HTR-8/SVneo (cell line): ENCODE measurements around the gene PAF1.
"Not testable (repeated sequence)": the region's sequence is repeated elsewhere in the genome, so short reads cannot be mapped to it uniquely, and the experiment has no call there.

Experiments
- DNase-seq: peaks from one replicate; pipeline ENCODE4 v3.0.0; 2011; ENCODE audit warnings: low spot score, mixed read lengths; ENCODE audit not compliant: insufficient read length
- FAIRE-seq: peaks from 2 replicates; lab custom pipeline; 2011; peaks lifted over from hg19 to GRCh38; lab: Jason Lieb, UNC

PAF1 gene

DNA sequence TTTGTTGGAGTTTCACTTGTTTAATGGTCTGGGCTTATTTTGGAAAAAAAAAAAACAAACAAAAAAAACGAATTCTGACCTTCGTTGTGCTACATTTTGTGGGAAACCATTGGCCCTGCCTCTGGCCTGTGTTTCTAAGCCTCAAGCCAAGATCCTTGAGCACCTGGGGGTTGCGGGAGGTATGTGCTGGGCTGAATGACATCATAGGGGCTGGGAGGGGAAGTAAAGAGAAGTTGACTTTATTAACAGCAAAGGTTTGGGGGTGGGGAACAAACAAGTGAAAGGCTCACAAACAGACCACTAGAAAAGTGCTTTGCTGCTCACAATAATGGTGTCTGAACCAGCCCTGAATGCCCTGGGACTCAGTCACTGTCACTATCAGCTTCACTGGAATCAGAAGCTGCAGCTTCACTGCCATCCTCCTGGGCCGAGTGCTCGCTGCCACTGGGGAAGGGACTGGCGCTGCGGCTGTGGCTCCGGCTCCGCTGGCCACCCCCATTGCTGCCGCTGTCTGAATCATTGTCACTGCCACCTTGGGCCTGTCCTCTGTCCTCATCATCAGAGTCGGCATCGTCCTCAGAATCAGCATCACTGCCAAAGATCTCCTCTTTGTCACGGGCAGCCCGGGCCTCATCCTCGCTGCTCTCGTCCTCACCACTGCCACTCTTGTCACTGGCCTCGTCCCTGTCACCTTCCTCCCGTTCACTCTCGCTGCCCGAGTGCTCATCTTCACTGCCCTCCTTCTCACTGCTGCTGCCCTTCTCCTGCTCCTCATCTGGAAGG lies 5.1 kb downstream of the PAF1 start:
- FAIRE-seq (no peak), DNase-seq (no peak)

DNA sequence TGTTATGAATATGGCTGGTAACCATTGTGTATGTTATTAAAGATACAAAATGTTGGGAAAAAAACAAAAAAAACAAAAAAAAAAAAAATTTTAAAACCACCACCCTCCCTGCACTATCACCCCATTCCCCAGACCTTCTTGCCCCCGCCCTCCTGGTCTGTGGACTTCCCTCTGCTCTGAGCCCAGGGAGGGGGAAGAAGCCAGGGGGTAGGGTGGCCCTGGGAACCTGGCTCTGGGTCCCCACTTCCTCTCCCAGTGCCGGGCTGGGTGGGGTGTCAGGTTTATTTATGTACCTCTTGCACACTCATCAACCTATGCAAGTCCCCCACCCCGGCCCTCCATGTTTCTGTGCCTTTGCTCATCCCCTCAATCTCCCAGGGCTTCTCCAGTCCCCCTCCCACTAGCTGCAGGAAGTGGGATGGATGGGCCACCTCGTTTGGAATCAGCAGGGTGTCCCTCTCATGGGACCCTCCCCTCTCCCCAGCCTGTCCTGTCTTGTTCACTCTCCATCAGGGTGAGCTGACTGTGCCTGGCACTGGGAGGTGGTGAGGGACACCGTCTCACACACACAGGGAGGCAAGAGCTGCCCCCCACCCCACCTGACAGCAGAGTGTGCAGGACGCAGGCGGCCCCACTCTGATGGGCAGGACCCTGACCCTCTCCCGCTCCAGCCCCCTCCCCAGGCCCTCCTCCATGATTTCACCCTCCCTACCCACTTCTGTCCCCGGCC lies 5.9 kb downstream of the PAF1 start:
- DNase-seq = no peak
- peak; percentile 23 for FAIRE-seq

DNA sequence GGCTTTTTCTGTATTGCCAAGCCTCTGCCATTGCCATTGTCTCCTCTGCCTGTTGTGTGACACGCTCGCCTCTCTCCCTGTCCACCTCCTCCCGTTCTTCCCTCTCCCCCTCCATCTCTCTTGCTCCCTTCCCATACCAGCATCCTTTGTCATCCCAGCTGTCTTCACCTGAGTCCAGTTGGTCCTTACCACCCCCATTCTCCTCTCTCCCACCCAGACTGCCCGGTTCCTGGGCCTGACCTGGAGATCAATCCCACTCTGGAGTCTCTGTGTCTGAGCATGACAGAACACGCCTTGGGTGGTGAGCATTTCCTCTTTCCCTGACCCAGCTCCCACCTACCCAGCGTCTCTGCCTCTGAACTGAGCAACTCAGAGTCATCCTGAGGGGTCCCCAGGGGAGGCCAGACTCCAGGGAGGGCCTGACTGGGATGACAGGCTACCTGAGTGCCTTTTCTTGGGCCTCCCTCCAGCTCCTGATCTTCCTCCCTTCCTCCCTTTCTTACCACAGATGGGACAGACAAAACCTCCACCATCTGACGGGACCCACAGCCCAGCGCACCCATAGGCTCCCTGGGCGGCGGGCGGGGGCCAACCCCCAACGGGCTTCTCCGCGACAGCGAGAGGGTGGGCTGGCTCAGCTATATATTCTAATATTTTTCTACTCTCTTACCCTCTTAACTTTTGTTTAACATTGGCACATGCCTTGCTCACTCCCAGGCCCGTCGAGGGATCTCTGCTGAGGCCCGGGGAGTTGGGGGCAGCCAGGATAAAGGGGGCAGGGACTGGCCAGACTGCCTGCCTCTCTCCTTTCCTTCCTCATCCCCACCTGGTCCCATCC lies 7.7 kb downstream of the PAF1 start:
- no peak for DNase-seq
- no peak for FAIRE-seq

DNA sequence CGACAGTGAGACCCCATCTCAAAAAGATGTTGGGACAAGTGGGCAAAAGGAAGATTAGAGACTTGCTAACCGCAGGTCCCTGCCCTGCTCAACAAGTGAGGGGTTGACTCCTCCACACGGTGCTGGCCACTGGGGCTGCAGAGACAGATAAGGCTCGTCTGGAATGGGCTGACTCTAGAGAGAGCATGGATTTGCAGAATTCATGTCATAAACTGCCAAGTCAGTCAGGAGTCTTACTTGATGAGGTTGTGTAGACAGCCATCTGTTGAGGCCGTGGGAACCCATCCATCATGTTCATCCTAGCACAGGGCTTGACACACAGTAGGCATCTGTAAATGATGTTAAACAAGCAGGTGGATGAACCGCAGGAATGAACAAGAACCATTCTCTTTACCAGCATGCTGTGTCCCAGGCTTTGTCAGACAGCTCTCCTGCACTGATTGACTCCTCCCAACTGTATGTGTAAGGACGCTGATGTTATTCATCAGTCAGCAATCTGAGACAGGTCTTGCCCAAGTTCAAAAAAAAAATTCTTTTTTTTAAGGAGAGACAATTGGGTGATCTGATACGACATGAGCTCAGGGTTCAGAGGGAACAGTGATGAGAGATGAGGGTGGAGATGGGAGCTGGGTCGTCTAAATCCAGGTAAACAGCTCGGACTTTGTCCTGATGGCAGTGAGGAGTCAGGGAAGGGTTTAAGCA lies 8.8 kb downstream of the PAF1 start:
- DNase-seq (no peak), FAIRE-seq (no peak)

DNA sequence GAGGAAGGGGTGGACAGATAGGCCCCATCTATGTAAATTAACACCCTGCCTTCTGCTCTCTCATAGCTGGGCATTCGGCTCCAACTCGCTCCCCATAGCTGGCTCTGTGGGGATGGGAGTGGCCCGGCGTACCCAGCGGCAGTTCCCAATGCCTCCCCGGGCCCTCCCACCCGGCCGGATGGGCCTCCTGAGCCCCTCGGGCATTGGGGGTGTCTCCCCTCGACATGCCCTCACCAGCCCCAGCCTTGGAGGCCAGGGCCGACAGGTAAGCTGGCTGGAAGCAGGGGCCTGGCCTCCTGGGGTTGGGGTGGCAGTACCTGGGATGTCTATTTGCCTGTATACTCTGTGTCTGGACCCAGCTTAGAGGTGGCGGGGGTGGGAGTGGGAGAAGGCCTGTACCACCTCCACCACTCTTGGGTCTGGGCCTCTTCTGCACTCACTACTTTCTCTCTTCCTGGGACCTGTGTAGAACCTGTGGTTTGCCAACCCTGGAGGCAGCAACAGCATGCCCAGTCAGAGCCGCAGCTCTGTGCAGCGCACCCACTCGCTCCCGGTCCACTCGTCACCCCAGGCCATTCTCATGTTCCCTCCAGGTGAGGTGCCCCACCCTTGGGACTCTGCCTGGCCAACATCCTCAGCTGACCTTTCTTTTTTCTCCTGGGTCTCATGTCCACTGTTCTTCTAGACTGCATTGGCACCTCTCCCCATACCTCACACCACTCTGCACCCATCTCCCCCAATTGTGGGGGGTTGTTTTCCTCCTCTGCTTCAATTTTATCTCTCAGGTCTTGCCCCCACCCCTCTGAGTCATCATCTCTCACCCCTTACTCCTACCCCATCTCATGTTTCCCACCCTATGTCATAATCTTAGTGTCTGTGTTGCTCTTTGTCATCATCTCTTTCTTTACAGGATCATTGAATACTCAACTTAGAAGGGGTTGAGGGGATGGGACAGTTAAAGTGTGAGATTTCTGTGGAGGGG lies 10.1 kb downstream of the PAF1 start:
- no peak for FAIRE-seq
- DNase-seq = no peak

DNA sequence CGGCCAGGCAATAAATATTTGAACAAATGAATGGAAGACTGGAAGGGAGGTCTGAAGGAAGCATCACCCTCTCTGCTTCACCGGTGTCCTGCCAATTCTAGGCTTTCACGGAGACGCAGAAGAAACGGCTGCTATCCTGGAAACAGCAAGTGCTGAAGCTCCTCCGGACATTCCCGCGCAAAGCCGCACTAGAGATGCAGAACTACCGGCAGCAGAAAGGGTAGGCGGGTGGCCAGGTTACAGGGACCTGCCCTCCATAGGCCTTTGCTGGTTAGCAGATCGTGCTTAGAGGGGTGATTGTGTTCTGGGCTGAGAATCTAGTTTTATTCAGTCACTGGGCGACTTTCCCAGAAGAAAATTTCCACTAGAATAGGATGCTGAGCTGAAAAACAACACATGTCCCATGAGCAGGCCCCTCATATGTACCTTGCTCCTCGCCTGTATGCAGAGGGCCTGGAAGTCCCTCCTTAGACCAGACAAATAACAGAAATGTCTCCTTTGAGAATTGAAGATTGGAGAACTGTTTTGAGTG lies 11.0 kb downstream of the PAF1 start:
- no peak for DNase-seq
- no peak for FAIRE-seq

DNA sequence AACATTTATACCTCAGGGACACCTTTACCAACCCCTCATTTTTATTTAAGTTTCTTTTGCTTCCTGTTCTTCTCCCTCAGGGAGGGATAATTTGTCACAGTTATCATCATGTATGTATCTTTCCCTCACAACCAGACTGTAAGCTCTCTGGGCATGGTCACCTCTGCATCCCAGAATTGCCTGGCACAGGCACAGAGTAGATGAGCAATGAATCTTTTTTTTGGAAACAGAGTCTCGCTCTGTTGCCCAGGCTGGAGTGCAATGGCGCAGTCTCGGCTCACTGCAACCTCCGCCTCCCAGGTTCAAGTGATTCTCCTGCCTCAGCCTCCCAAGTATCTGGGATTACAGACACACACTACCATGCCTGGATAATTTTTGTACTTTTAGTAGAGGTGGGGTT lies 11.5 kb downstream of the PAF1 start:
- FAIRE-seq, DNase-seq: not testable (repeated sequence)

DNA sequence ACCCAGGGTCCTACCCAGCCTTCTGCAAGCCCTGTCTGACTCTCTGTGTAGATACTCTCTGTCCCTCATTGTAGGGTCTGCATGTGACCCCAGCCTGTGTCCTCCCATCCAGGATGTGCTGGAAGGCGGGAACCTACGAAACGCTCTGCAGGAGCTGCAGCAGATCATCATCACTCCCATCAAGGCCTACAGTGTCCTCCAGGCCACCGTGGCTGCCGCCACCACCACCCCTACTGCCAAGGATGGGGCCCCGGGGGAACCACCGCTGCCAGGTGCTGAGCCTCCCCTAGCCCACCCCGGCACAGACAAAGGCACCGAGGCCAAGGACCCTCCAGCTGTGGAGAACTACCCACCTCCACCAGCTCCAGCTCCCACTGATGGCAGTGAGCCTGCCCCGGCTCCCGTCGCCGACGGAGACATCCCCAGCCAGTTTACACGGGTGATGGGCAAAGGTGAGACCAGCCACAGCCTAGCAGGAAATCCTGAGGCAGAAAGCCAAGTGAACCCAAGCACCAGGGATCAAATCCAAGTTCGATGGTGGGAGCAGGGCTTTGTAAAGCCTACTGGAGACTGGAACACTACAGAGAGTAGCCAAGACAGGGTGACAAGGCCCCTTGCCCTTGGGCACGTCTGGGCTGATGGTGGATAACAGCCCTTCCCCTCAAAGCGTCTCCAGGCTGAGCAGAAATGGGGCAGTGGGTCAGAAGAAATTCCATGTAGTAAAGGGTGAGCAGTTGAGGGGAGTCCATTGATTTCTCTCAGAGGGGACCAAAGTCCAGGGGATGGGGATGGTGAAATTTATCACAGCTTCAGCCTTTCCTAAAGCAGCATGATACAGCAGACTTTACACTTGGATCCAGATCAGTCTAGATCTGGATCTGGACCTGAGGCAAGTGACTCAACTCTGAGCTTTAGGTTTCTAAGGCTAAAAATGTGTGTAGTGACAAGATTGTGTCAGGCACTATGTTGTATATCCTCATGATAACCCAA lies 13.2 kb downstream of the PAF1 start:
- no peak for DNase-seq
- FAIRE-seq = no peak

DNA sequence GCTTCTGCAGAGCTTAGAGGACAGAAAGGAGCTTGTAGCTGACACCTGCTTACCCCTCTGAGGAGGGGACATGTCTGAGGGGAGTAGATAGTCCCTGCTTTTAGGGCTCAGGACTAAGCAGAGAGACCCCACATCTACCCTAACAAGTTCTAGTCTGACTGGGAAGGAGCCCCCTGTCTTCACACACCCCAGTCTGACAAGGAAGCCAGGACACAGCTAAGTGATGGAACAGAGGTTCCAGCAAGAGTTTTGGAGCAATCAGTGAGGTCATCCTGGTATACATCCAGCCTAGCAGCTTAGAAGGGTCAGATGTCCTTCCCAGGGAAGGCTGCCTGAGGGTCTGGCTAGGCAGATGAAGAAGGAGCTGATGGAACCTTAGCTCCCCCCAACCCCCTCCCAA lies 15.0 kb downstream of the PAF1 start:
- FAIRE-seq (no peak), DNase-seq (no peak)

DNA sequence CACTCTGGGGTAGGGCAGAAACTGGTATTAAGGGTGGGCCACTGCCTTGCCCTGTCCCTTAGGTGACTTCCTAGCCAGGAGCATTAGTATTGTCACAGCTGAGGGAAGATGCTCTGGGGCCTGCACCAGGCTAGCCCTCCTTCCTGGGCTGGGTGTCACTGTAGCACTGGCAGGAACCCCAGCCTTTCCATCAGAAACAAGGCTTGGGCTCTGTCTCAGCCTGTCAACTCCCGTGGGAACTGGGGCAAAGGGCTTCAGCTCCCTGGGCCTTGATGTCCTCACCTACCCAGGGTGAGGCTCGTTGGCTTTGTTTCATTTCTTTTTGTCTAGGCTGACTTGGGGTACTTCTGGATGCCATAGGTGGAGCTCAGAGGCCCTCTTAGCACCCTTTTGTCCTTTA lies 18.0 kb downstream of the PAF1 start:
- no peak for FAIRE-seq
- DNase-seq = no peak

DNA sequence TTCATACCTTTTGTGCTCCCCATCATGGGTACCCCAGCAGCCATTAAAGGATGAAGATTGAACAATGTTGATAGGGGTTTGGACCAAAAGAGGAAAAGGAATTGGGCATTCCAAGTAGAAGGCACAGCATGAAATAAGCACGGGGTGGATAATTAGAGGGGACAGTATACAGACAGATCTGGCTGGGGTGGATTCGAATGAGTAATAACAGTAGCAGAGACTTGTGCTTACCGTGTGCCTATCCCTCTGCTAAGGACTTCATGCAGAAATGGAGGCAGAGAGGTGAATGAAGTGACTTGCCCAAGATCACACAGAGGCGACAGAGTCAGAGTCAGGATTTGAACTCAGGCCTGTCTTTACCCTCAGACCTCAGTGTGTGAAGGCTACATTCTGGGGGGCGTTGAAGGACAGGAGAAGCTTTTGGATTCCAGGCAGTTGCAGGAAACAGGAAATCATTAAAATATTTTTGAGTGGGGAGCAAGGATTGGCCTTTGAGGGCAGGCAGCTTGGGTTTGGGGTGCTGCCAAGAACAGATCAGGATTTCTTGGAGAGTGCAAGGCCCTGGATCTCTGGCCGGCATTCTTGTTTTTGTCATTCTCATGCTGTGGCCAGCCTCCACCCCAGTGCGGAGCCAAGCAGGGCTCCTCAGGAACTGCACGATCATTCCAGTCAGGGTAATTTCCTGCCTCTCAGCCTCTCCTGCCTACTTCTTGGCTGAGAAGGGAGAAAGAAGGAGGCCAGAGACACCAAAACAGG lies 18.7 kb downstream of the PAF1 start:
- FAIRE-seq (no peak), DNase-seq (peak; percentile 36)

DNA sequence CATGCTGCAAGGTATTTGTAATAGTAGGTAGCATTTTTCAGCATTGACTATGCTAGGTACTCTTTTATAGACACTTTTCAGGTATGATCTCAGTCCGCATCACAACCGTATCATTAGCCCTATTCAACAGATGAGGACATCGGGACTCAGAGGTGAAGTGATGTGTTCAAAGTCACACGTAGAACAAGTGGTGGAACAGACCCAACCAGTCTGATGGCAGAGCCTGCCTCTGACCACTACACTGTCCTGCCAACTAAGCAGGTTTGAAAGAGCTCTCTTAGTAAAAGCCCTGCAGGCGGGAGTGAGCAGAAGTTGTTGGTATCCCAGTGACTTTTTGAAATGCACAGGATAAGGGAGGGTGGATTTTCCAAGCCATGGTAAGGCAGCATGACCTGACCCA lies 20.2 kb downstream of the PAF1 start:
- FAIRE-seq = no peak
- DNase-seq = no peak

DNA sequence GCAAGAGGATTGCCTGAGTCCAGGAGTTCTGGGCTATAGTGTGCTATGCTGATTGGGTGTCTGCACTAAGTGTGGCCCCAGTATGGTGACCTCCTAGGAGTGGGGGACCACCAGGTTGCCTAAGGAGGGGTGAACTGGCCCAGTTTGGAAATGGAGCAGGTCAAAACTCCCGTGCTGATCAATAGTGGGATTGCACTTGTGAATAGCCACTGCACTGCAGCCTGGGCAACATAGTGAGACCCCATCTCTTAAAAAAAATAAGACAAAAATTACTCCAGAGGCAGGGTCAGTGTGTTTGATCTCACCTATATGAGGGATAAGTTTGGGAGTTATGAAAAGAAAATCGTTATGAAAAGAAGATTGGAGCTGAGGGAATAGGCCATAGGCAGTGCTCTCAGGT lies 21.7 kb downstream of the PAF1 start:
- DNase-seq (no peak), FAIRE-seq (no peak)

DNA sequence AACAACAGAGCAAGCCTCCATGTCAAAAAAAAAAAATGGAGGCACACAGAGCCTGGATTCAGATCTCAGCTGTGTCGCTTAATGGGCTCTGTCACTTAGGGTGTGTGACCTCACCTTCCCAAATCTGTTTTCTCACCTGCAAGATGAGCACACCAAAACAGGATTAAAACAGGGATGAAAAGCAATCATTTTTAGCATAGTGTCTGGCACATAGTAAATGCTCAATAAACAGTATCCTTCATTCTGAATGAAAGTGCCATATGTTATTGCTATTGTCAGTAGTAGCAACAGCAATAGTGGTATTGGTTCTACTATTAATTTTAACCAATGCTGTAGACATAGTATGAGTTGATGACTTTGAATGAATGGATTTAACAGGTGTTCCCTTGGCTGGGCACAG lies 25.4 kb downstream of the PAF1 start:
- FAIRE-seq = no peak
- no peak for DNase-seq

DNA sequence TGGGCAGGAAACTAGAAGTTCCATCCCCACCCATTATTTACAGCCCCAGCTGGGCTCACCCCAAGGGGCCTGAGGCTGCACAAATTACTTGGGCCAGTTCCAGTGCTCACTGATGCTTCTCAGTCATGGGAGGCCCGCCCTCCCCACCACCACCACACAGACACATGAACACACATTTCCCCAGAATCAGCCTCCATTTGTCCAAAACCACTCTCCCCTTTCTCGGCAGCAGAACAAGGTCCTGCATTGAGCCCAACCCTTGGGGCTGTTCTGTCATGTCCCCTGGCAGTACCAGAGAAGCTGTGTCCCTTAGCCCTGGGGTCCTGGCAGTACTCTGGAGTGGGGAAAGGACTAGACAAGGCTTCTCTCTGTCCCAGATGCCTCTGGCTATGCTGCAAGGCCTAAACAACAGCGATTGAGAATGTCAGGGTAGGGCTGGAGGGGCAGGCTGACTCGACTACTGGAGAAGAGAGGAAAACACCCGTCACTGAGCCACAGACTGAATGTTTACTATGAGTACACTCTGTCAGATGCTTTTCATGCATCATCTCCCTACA lies 26.9 kb downstream of the PAF1 start:
- DNase-seq (no peak), FAIRE-seq (no peak)

DNA sequence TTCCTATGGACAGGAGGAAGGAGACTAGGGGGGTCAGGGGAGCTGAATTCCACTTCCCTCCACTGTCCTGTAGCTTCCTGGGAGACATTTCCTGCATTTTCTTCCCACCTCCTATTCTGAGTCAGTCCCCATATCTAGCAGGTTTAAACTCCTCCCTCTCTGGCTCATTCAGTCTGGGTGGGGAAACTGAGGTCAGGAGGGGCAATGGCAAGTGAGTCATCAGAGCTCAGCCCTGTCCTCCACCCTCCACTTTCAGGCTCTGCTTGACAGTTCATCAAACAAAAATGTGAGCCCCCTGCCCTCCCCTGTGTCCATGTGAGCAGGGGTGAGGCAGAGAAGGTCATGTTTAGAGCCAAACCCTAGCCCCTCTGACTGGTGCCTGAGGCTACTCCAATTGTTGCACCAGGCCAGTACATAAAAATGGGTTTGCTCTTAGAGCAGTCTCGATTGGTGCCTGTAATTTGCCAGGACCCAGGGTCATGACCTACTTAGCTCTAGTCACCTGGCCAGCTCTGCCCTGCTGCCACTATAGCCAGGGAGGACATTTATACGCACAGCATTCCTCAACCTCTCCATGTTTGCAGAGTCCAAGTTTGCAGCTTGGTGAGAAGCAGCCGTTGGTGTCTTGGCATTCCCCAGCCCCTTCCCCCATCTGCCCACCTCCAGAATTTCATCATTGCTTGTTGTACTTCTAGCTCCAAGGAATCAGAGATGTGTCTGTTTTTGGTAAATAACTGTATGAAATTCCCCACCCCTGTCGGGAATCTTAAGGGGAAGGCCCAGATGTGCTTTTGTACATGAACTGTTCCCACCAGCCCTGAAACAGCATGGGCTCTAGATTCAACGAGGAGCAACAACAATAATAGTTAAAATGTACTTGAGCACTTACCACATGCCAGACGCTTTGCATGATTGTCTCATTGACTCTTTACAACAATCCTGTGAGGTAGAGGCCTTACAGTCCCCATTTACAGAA lies 27.9 kb downstream of the PAF1 start:
- peak; percentile 26 for DNase-seq
- FAIRE-seq = no peak
